HEK293 (cell line): ENCODE results near the gene PLB1.

ENCODE experiments used
- CTCF ChIA-PET: fragments of 350-600 bp; formaldehyde crosslinking; extraction: SDS; loops from one replicate; lab custom pipeline; 2021; ENCODE audit warnings: antibody characterized with exemption; lab: Yijun Ruan, JAX
- POLR2A ChIA-PET: fragments of 300-600 bp; formaldehyde crosslinking; extraction: SDS; loops from one replicate; lab custom pipeline; 2020; ENCODE audit warnings: antibody characterized with exemption, inconsistent platforms; lab: Yijun Ruan, JAX
- H3K27ac ChIP-seq: fragments of 200-500 bp; sonication (Bioruptor generic); 2 replicates; pipeline ENCODE4 v1.5.1; 2014; ENCODE audit warnings: low read depth, low read length, control low read depth, inconsistent platforms; ENCODE audit errors: extremely low read depth
- H3K36me3 ChIP-seq, 2 experiments: fragments of 200-500 bp in 1 of 2; sonication (Bioruptor generic) in 1 of 2; 1 replicate in 1 of 2; 2 replicates in 1 of 2; pipeline ENCODE4 v1.5.1; 2014 to 2017; ENCODE audit warnings: inconsistent platforms in 2 of 2, low read length in 2 of 2; ENCODE audit not compliant: control insufficient read depth in 2 of 2, insufficient read depth in 1 of 2
- H3K4me1 ChIP-seq: fragments of 200-500 bp; sonication (Bioruptor generic); 2 replicates; pipeline ENCODE4 v1.5.1; 2014; ENCODE audit warnings: mild to moderate bottlenecking, low read length, inconsistent platforms; ENCODE audit not compliant: control insufficient read depth, insufficient read depth
- H3K4me3 ChIP-seq: 2 replicates; pipeline ENCODE4 v1.5.1; 2011; ENCODE audit warnings: low read depth, mild to moderate bottlenecking, control low read depth, low read length, moderate library complexity
- H3K9me3 ChIP-seq: fragments of 200-500 bp; sonication (Bioruptor generic); 2 replicates; pipeline ENCODE4 v1.5.1; 2014; ENCODE audit warnings: low read depth, low read length, inconsistent platforms; ENCODE audit not compliant: control insufficient read depth, insufficient read depth
- IKZF3 ChIP-seq: fragments of 450-650 bp; IDR thresholded peaks from 2 replicates; pipeline ENCODE4 v1.5.0; 2018; ENCODE audit warnings: missing biosample characterization, mild to moderate bottlenecking, missing genetic modification characterization, moderate library complexity
- KLF16 ChIP-seq: fragments of 450-650 bp; formaldehyde crosslinking; IDR thresholded peaks from 2 replicates; pipeline ENCODE4 v1.5.1; 2017; ENCODE audit warnings: missing biosample characterization, missing genetic modification characterization
- KLF17 ChIP-seq: fragments of 450-650 bp; formaldehyde crosslinking; IDR thresholded peaks from 2 replicates; pipeline ENCODE4 v1.5.1; 2016; ENCODE audit warnings: missing biosample characterization, missing genetic modification characterization
- MYNN ChIP-seq: fragments of 450-650 bp; formaldehyde crosslinking; IDR thresholded peaks from 2 replicates; pipeline ENCODE4 v1.5.1; 2016; ENCODE audit warnings: missing biosample characterization, missing genetic modification characterization, borderline replicate concordance
- SETDB1 ChIP-seq: IDR thresholded peaks from one replicate; pipeline ENCODE4 v1.6.1; 2017; ENCODE audit warnings: mild to moderate bottlenecking, low read length, moderate library complexity, mixed read lengths; ENCODE audit not compliant: insufficient read length
- SP7 ChIP-seq: fragments of 450-650 bp; formaldehyde crosslinking; IDR thresholded peaks from 2 replicates; pipeline ENCODE4 v1.5.1; 2016; ENCODE audit warnings: missing biosample characterization, missing genetic modification characterization
- TRIM28 ChIP-seq: IDR thresholded peaks from 2 replicates; pipeline ENCODE4 v1.6.1; 2011; ENCODE audit warnings: low read length, control low read depth, borderline replicate concordance
- YY1 ChIP-seq: fragments of 450-650 bp; formaldehyde crosslinking; IDR thresholded peaks from 2 replicates; pipeline ENCODE4 v1.5.1; 2018; ENCODE audit warnings: missing biosample characterization, missing genetic modification characterization
- ZBTB48 ChIP-seq: fragments of 450-650 bp; formaldehyde crosslinking; IDR thresholded peaks from 2 replicates; pipeline ENCODE4 v1.5.1; 2016; ENCODE audit warnings: missing biosample characterization, missing genetic modification characterization
- ZNF112 ChIP-seq: fragments of 450-650 bp; formaldehyde crosslinking; IDR thresholded peaks from 2 replicates; pipeline ENCODE4 v1.5.0; 2017; ENCODE audit warnings: missing biosample characterization, missing genetic modification characterization
- ZNF146 ChIP-seq: fragments of 450-650 bp; formaldehyde crosslinking; IDR thresholded peaks from 2 replicates; pipeline ENCODE4 v1.5.1; 2016; ENCODE audit warnings: missing biosample characterization, missing genetic modification characterization
- ZNF248 ChIP-seq: fragments of 450-650 bp; formaldehyde crosslinking; IDR thresholded peaks from 2 replicates; pipeline ENCODE4 v1.5.1; 2017; ENCODE audit warnings: missing biosample characterization, missing genetic modification characterization
- ZNF266 ChIP-seq: fragments of 450-650 bp; formaldehyde crosslinking; IDR thresholded peaks from 2 replicates; pipeline ENCODE4 v1.5.1; 2016; ENCODE audit warnings: missing biosample characterization, missing genetic modification characterization, low read depth
- ZNF404 ChIP-seq: fragments of 450-650 bp; formaldehyde crosslinking; IDR thresholded peaks from 2 replicates; pipeline ENCODE4 v1.5.1; 2017; ENCODE audit warnings: missing biosample characterization, missing genetic modification characterization
- ZNF530 ChIP-seq: fragments of 450-650 bp; formaldehyde crosslinking; IDR thresholded peaks from 2 replicates; pipeline ENCODE4 v1.5.1; 2016; ENCODE audit warnings: low read depth, missing biosample characterization, missing genetic modification characterization
- ZNF626 ChIP-seq: fragments of 450-650 bp; sonication (Bioruptor Pico); formaldehyde crosslinking; IDR thresholded peaks from 2 replicates; pipeline ENCODE4 v1.5.1; 2018; ENCODE audit warnings: missing biosample characterization, missing genetic modification characterization, inconsistent platforms
- ZNF660 ChIP-seq: fragments of 450-650 bp; IDR thresholded peaks from 2 replicates; pipeline ENCODE4 v1.5.1; 2018; ENCODE audit warnings: missing biosample characterization, mild to moderate bottlenecking, missing genetic modification characterization
- ZNF664 ChIP-seq: fragments of 450-650 bp; formaldehyde crosslinking; IDR thresholded peaks from 2 replicates; pipeline ENCODE4 v1.5.1; 2016; ENCODE audit warnings: missing biosample characterization, missing genetic modification characterization
- TF ChIP-seq, protein P1 (sequence below): fragments of 450-650 bp; formaldehyde crosslinking; IDR thresholded peaks from 2 replicates; pipeline ENCODE4 v1.5.1; 2017; ENCODE audit warnings: missing biosample characterization, missing genetic modification characterization

The PLB1 gene

GRCh38 chr2:28509361-28509760 is 13.5 kb downstream of the PLB1 start:
- CTCF ChIA-PET, result no interaction called here
- TF ChIP-seq MYNN (no peak), ZNF404 (tag by site-specific recombination) (no peak), ZNF660 (tag by site-specific recombination) (no peak), ZNF626 (tag by site-specific recombination) (no peak), ZNF530 (tag by site-specific recombination) (no peak), ZNF248 (tag by site-specific recombination) (no peak), SP7 (tag by site-specific recombination) (no peak)
- Histone ChIP-seq H3K36me3 (no peaks in the 10 kb centered on the region), H3K4me3 (no peak overlapping the region), H3K27ac (no peak overlapping the region), H3K9me3 (no peaks in the 10 kb centered on the region; the same call in 1 of the 2 replicates), H3K4me1 (no peaks in the 10 kb centered on the region)
- POLR2A ChIA-PET, result no interaction called here

DNA sequence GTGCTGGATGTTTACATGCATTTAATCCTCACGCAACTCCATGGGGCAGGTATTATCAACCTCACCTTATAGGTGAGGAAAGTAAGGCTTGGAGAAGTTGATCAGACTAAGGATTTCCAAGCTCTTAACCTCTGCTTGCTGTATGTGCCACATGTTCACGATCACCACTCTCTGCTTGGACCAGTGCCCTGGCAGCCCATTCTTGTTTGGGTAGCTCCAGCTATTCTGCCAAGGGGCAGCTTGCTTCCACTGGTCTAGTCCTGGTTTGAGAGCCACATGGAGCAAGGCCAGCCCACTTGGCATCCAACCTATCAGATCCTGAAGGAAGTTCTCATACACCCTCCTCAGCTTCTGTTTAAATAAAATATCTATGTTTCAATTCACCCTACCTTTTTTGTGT is 14.3 kb downstream of the PLB1 start:
- no peak for TF ChIP-seq KLF17 (tag by site-specific recombination)
- TF ChIP-seq YY1, result no peak
- no peak for TF ChIP-seq KLF16
- no peak for TF ChIP-seq ZNF266 (tag by site-specific recombination)
- TF ChIP-seq ZNF664, result no peak
- no peak for TF ChIP-seq IKZF3
- TF ChIP-seq ZBTB48 (tag by site-specific recombination), result no peak
- no peaks in the 10 kb centered on the region for H3K4me1 ChIP-seq
- H3K36me3 ChIP-seq, result no peaks in the 10 kb centered on the region
- H3K4me3 ChIP-seq, result no peak overlapping the region
- H3K27ac ChIP-seq, result no peak overlapping the region
- H3K9me3 ChIP-seq, result no peaks in the 10 kb centered on the region; the same call in 1 of the 2 replicates
- POLR2A ChIA-PET, result no interaction called here
- CTCF ChIA-PET, result interaction anchor here (0.7 to 1.0 kb wide), 2 partner anchors 10 to 142 kb away, joined by 3 to 5 read pairs; no protein-coding TSS in a partner anchor

- H3K36me3 ChIP-seq, result no peaks in the 10 kb centered on the region
- no peaks in the 10 kb centered on the region for H3K4me1 ChIP-seq
- no peaks in the 10 kb centered on the region; the same call in 1 of the 2 replicates for H3K9me3 ChIP-seq
- ChIA-PET CTCF (interaction anchor here (0.8 kb wide), 1 partner anchor 57 kb away, joined by 3 read pairs; no protein-coding TSS in a partner anchor), POLR2A (interaction anchor here (0.6 kb wide), 1 partner anchor 11 kb away, joined by 3 read pairs; no protein-coding TSS in a partner anchor)
- H3K27ac ChIP-seq, result no peak overlapping the region
- TF ChIP-seq SETDB1 (peak; percentile 77), ZNF112 (no peak), TRIM28 (0 out of 2 replicates have a peak, but pooled peaks have one; percentile 52), ZNF146 (tag by site-specific recombination) (no peak)
- TF ChIP-seq, protein P1, sequence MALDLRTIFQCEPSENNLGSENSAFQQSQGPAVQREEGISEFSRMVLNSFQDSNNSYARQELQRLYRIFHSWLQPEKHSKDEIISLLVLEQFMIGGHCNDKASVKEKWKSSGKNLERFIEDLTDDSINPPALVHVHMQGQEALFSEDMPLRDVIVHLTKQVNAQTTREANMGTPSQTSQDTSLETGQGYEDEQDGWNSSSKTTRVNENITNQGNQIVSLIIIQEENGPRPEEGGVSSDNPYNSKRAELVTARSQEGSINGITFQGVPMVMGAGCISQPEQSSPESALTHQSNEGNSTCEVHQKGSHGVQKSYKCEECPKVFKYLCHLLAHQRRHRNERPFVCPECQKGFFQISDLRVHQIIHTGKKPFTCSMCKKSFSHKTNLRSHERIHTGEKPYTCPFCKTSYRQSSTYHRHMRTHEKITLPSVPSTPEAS (tag by site-specific recombination), result no peak
- no peak overlapping the region for H3K4me3 ChIP-seq
Measured at GRCh38 chr2:28511871-28512606, 16.2 kb downstream of the PLB1 start.
